Activated T-helper 1 cell treated with anti-CD3 and anti-CD28 coated beads, Interleukin-2, amount 50 U/mL, for 16 hours (primary cell): Measurements from ENCODE around the gene NBPF1.
"Not testable (repeated sequence)": the region's sequence is repeated elsewhere in the genome, so short reads cannot be mapped to it uniquely, and the experiment has no call there.

Experiments used
- DNase-seq, 2 donors: peaks; one replicate each; pipeline ENCODE4 v3.0.0-alpha.2; 2020; ENCODE audit warnings: low read depth in 1 of 2, low spot score in 1 of 2

The NBPF1 gene

GRCh38 chr1:16623812-16624719 is 10.7 kb upstream of the NBPF1 start:
- DNase-seq = not testable (repeated sequence)

- DNase-seq = not testable (repeated sequence)
Measured at GRCh38 chr1:16623337-16623736, 10.0 kb upstream of the NBPF1 start.

GRCh38 chr1:16621681-16622315 is 8.4 kb upstream of the NBPF1 start:
- not testable (repeated sequence) for DNase-seq

GRCh38 chr1:16621300-16621658 is 7.9 kb upstream of the NBPF1 start:
- no peak for DNase-seq

- DNase-seq = not testable (repeated sequence)
Measured at GRCh38 chr1:16619803-16620501, 6.6 kb upstream of the NBPF1 start.

- DNase-seq = no peak
Measured at GRCh38 chr1:16618719-16619118, 5.4 kb upstream of the NBPF1 start.

- no peak for DNase-seq
Measured at GRCh38 chr1:16617778-16618580, 4.6 kb upstream of the NBPF1 start.

GRCh38 chr1:16617114-16617631 is 3.8 kb upstream of the NBPF1 start:
- DNase-seq = no peak

GRCh38 chr1:16615253-16616252 is 2.2 kb upstream of the NBPF1 start:
- DNase-seq = no peak

- no peak for DNase-seq
Measured at GRCh38 chr1:16614361-16615252, 1.2 kb upstream of the NBPF1 start.

- DNase-seq = no peak
Measured at GRCh38 chr1:16612332-16613172, 812 bp downstream of the NBPF1 start.

GRCh38 chr1:16611981-16612331 is 1.4 kb downstream of the NBPF1 start:
- not testable (repeated sequence) for DNase-seq

- not testable (repeated sequence) for DNase-seq
Measured at GRCh38 chr1:16611164-16611563, 2.2 kb downstream of the NBPF1 start.

- not testable (repeated sequence) for DNase-seq
Measured at GRCh38 chr1:16610553-16610952, 2.8 kb downstream of the NBPF1 start.

GRCh38 chr1:16609761-16610160 is 3.6 kb downstream of the NBPF1 start:
- DNase-seq = not testable (repeated sequence)

GRCh38 chr1:16608838-16609560 is 4.4 kb downstream of the NBPF1 start:
- no peak for DNase-seq
